Measurements from ENCODE around the gene DPRX.

Gene DPRX

DNA sequence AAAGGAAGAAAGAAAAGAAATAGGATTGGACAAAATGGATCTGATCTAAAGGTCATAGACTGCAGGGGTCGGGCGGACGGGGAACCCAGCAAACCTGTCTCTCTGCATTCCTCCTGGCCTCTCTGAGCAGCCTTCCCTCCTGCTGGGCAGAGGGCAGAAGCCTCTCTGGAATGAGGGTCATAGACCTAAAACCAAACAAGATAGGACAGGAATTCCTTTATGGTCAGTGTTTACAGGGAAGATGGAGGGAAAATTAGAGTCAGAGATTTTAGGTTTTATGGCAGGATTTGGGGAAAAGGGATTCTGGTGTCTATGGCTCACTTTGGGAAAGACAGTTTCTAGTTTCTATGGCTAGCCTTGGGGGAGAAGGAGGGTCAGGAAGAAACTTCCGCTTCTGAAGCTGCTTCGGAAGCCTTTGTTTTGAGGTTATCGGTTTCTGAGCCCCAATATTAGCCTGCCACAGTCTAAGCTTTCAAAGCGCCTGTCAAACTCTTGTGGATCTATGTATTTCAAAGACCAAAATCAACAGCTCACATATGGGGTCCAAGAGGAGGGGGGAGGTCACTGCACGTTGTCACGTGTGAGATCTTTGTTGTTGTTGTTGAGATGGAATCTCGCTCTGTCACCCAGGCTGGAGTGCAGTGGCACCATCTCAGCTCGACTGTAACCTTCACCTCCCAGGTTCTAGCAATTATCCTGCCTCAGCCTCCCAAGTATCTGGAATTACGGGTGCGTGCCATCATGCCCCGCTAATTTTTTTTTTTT, 18.9 kb upstream of the DPRX start:
- no peaks in the 10 kb centered on the region for H3K36me3 ChIP-seq (ENCODE audit: insufficient read depth, low read length)
- H3K9me3 ChIP-seq (replicated peaks; ENCODE audit: low read length): peaks cover 2% of the 10 kb centered on the region
- H3K27me3 ChIP-seq (ENCODE audit: control insufficient read depth, insufficient read depth, low read length): no peaks in the 10 kb centered on the region
- no peaks in the 10 kb centered on the region for H3K4me1 ChIP-seq (ENCODE audit: control insufficient read depth, insufficient read depth, low read length)
- no peak overlapping the region for H3K4me2 ChIP-seq (ENCODE audit: low read length)
- H3K9ac ChIP-seq (ENCODE audit: low read depth, low read length): no peak overlapping the region
- H3K4me3 ChIP-seq (ENCODE audit: low read length): no peak overlapping the region

DNA sequence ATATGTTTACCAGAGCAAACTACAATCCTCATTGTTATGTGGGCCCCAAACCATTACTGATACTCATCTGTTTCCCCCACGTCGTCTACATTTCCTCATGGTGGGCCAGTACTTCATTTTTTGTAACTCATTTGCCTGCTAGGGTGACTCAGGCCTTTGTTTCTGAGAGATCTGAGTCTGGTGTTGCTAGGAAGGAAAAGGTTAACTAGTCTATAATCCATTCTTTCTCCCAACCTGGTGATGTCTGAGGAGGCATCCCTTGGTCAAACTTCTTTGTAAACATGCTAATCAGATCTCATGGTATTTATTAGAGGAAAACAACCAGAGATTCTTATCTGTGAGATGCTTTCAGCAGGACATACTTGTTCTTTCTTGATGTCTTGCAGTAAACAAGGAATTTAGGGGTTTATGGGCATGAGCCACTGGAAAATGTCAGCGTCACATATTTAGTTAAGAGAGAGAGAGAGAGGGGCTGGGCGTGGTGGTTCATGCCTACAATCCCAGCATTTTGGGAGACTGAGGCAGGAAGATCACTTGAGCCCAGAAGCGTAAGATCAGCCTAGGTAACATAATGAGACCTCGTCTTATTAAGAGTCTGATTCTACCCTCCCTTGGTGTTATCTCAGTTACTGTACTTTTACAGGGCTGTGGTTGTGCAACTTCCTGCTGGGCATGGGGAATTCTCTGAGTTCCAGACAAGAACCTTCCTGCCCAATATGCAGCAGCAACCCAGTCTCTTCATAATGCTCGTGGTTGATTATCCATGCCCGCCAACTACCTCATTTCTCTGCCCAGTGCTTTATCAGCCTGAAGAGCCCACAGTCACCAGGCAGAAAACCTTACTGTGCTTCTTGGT, 9.7 kb upstream of the DPRX start:
- Histone ChIP-seq H3K9ac (ENCODE audit: low read depth, low read length) (no peak overlapping the region), H3K4me1 (ENCODE audit: control insufficient read depth, insufficient read depth, low read length) (no peaks in the 10 kb centered on the region), H3K9me3 (replicated peaks; ENCODE audit: low read length) (no peaks in the 10 kb centered on the region), H3K4me2 (ENCODE audit: low read length) (no peak overlapping the region), H3K36me3 (ENCODE audit: insufficient read depth, low read length) (no peaks in the 10 kb centered on the region), H3K27me3 (ENCODE audit: control insufficient read depth, insufficient read depth, low read length) (no peaks in the 10 kb centered on the region), H3K4me3 (ENCODE audit: low read length) (no peak overlapping the region)

DNA sequence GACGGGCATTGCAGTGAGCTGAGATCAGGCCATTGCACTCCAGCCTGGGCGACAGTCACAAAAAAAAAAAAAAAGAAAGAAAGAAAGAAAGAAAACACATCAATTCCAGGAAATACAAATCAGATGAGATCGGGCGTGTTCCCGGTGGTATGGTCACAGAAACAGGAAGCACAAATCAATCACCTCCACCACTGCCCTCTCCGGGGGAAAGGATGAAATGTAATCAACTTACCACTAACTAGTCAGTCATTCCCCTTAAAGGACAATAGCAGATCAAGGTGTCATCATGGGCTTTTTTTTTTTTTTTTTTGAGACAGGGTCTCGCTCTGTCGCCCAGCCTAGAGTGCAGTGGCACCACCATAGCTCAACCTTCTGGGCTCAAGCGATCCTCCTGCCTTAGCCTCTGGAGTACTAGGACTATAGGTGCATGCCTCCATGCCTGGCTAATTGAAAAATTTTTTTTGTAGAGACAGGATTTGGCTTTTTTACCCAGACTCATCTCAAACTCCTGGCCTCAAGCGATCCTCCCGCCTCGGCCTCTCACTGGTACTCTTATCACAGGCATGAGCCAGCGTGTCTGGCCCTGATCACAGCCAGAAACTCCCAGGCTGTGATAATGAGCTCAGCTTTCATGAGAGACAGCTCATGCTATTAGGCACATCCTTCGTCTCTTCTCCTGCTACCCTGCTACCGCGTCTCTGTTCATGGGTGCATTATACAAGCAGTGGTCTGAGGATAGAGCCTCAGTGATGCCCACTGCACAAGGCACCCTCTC, 6.8 kb upstream of the DPRX start:
- Histone ChIP-seq H3K4me2 (ENCODE audit: low read length) (no peak overlapping the region), H3K36me3 (ENCODE audit: insufficient read depth, low read length) (no peaks in the 10 kb centered on the region), H3K27me3 (ENCODE audit: control insufficient read depth, insufficient read depth, low read length) (no peaks in the 10 kb centered on the region), H3K9ac (ENCODE audit: low read depth, low read length) (no peak overlapping the region), H3K4me3 (ENCODE audit: low read length) (no peak overlapping the region), H3K4me1 (ENCODE audit: control insufficient read depth, insufficient read depth, low read length) (no peaks in the 10 kb centered on the region), H3K9me3 (replicated peaks; ENCODE audit: low read length) (no peaks in the 10 kb centered on the region)

DNA sequence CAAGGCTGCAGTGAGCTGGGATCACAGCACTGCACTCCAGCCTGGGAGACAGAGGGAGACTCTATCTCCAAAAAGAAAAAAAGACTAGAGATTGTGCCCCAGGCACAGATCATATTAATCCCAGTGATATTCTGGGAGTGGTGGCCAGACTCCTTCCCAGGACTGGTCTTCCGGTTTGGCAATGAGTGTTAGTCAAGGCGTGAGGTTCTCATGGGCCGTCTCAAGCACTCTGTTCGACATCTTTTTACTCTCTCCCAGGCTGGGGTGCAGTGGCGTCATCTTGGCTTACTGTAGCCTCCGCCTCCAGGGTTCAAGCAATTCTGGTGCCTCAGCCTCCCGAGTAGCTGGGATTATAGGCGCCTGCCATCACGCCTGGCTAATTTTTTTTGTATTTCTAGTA, 5.3 kb upstream of the DPRX start:
- Histone ChIP-seq H3K4me3 (ENCODE audit: low read length) (no peak overlapping the region), H3K9me3 (replicated peaks; ENCODE audit: low read length) (peaks cover 3% of the 10 kb centered on the region), H3K4me1 (ENCODE audit: control insufficient read depth, insufficient read depth, low read length) (no peaks in the 10 kb centered on the region), H3K36me3 (ENCODE audit: insufficient read depth, low read length) (no peaks in the 10 kb centered on the region), H3K9ac (ENCODE audit: low read depth, low read length) (no peak overlapping the region), H3K4me2 (ENCODE audit: low read length) (no peak overlapping the region), H3K27me3 (ENCODE audit: control insufficient read depth, insufficient read depth, low read length) (no peaks in the 10 kb centered on the region)

DNA sequence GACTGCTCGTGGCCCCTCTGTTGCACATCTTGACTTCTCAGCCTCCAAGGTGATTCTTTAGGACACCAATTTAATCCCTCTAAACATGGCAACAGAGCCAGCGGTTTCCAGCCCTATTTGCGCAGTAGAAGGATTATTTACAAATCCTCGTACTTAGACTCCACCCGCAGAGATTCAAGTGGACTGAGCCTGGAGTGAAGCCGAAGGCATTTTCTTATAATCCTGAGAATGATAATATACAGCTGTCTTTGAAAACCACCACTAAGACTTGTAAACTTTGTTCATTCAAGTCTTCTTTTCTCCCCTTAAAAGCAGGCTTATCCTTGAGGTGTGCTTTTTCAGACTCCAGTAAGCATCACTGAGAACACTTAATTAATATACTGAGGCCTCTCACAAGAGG, 4.8 kb upstream of the DPRX start:
- Histone ChIP-seq H3K9me3 (replicated peaks; ENCODE audit: low read length) (peaks cover 3% of the 10 kb centered on the region), H3K4me2 (ENCODE audit: low read length) (no peak overlapping the region), H3K4me3 (ENCODE audit: low read length) (no peak overlapping the region), H3K9ac (ENCODE audit: low read depth, low read length) (no peak overlapping the region), H3K27me3 (ENCODE audit: control insufficient read depth, insufficient read depth, low read length) (no peaks in the 10 kb centered on the region), H3K4me1 (ENCODE audit: control insufficient read depth, insufficient read depth, low read length) (no peaks in the 10 kb centered on the region), H3K36me3 (ENCODE audit: insufficient read depth, low read length) (no peaks in the 10 kb centered on the region)

DNA sequence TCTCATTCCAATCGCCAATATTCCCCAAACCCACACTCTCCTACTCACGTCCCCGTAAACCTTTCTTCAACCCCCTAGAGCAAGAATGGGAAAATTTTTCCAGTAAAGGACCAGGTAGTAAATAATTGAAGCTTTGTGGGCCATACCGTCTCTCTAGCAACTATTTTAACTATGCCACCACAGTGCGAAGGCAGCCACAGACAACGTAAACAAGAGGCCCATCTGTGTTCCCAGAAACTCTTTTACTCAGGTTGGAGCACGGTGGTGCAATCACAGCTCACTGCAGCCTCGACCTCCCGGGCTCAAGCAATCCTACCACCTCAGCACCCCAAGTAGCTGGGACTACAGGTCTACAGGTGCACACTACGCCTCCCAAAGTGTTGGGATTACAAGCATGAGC, 3.0 kb downstream of the DPRX start:
- Histone ChIP-seq H3K36me3 (ENCODE audit: insufficient read depth, low read length) (no peaks in the 10 kb centered on the region), H3K4me2 (ENCODE audit: low read length) (no peak overlapping the region), H3K4me1 (ENCODE audit: control insufficient read depth, insufficient read depth, low read length) (no peaks in the 10 kb centered on the region), H3K9me3 (replicated peaks; ENCODE audit: low read length) (peaks cover 14% of the 10 kb centered on the region), H3K27me3 (ENCODE audit: control insufficient read depth, insufficient read depth, low read length) (no peaks in the 10 kb centered on the region), H3K4me3 (ENCODE audit: low read length) (no peak overlapping the region), H3K9ac (ENCODE audit: low read depth, low read length) (no peak overlapping the region)

DNA sequence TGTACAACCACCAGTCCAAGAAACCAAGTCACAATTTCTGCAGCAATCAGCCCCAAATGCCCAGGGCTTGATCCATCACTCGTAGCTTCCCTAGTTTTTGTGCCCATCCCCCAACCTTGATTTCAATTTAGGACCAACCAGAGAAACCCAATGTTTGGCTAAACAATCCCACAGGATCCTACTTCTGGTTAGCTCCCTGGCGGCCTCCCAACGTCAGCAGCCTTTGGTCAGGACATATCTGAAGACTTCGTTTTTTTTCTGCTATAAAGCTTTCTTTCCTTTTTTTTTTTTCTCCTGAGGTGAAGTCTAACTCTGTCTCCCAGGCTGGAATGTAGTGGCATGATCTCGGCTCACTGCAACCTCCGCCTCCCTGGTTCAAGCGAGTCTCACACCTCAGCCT, 7.7 kb downstream of the DPRX start:
- no peaks in the 10 kb centered on the region for H3K36me3 ChIP-seq (ENCODE audit: insufficient read depth, low read length)
- no peak overlapping the region for H3K4me3 ChIP-seq (ENCODE audit: low read length)
- H3K4me2 ChIP-seq (ENCODE audit: low read length): no peak overlapping the region
- no peak overlapping the region for H3K9ac ChIP-seq (ENCODE audit: low read depth, low read length)
- H3K27me3 ChIP-seq (ENCODE audit: control insufficient read depth, insufficient read depth, low read length): no peaks in the 10 kb centered on the region
- H3K9me3 ChIP-seq (replicated peaks; ENCODE audit: low read length): peaks cover 11% of the 10 kb centered on the region
- no peaks in the 10 kb centered on the region for H3K4me1 ChIP-seq (ENCODE audit: control insufficient read depth, insufficient read depth, low read length)

DNA sequence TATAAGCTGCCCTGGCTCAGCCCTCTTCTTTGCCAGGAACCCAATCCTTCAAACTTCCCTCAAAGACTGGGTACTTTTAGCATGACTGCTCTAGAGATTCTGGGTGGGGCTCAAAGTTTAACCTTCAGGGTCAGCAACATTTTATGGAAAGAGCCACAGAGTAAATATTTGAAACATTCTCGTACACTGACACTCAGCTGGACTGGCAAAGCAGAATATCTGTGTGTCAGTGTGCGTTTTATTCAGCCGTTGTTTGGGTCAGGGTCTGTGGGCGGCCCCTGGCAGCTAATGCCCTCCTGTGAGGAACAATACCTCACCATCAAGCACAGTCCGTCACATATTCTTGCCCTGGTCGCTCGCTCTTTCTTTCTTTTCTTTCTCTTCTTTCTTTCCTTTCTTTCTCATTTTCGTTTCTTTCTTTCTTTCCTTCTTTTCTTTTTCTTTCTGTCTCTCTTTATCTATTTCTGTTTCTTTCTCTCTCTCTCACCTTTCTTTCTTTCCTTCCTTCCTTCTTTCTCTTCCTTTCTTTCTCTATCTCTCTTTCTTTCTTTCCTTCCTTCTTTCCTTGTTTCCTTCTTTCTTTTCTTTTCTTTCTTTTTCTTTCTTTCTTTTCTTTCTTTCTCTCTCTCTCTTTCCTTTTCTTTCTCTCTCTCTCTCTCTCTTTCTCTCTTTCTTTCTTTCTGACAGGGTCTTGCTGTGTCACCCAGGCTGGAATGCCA, 10.7 kb downstream of the DPRX start:
- H3K9me3 ChIP-seq (replicated peaks; ENCODE audit: low read length): peaks cover 4% of the 10 kb centered on the region
- H3K4me3 ChIP-seq (ENCODE audit: low read length): no peak overlapping the region
- H3K4me1 ChIP-seq (ENCODE audit: control insufficient read depth, insufficient read depth, low read length): no peaks in the 10 kb centered on the region
- no peak overlapping the region for H3K4me2 ChIP-seq (ENCODE audit: low read length)
- H3K36me3 ChIP-seq (ENCODE audit: insufficient read depth, low read length): no peaks in the 10 kb centered on the region
- H3K9ac ChIP-seq (ENCODE audit: low read depth, low read length): no peak overlapping the region
- no peaks in the 10 kb centered on the region for H3K27me3 ChIP-seq (ENCODE audit: control insufficient read depth, insufficient read depth, low read length)

DNA sequence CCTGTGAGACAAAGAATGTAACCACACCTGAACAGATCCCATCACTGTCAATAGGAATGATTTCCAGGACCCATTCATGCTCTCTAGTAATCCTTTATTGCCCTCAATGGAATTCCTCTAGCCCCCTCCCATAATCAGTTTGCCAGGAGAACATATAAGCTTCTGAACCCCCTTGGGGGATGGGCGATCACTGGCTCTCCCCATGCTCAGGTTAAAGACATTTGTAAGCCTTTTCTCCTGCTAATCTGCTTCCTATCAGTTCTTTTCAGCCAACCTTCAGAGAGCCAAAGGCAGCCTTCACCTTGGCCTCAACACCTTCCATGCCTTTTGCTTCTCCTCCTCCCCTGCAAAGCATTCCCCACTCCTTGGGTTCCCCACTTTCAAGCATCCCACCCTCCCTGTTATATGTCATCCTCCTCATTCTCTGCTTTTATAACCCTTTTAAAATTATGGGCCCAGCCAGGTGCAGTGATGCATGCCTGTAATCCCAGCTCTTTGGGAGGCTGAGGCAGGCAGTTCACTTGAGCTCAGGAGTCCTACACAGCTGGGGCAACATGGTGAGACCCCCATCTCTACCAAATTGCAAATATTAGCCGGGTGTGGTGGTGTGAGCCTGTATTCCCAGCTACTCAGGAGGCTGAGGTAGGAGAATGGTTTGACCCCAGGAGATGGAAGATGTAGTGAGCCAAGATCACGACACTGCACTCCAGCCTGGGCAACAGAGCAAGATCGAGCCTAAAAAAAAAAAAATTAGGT, 12.4 kb downstream of the DPRX start:
- Histone ChIP-seq H3K9ac (ENCODE audit: low read depth, low read length) (no peak overlapping the region), H3K9me3 (replicated peaks; ENCODE audit: low read length) (no peaks in the 10 kb centered on the region)

DNA sequence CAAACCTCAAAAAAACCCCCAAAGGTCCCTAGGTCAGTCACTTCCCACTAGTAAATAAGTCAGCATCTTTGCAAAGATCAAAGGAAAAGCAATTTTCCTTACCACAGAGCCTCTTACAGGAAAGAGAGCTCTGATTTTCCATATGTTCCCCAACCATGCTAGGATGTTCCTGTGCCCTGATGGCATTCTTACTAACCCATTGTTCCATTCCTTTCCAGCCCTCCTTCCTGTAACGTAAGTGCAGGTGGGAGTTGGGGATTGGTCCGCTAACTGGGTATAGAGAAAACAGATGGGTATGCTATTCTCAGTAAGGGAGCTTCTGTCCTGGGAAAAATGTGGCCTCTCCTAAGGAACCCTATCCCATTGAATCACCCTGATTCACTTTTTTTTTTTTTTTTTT, 14.3 kb downstream of the DPRX start:
- Histone ChIP-seq H3K36me3 (ENCODE audit: insufficient read depth, low read length) (no peaks in the 10 kb centered on the region), H3K4me2 (ENCODE audit: low read length) (no peak overlapping the region), H3K9me3 (replicated peaks; ENCODE audit: low read length) (no peaks in the 10 kb centered on the region), H3K9ac (ENCODE audit: low read depth, low read length) (no peak overlapping the region), H3K4me3 (ENCODE audit: low read length) (no peak overlapping the region), H3K4me1 (ENCODE audit: control insufficient read depth, insufficient read depth, low read length) (no peaks in the 10 kb centered on the region), H3K27me3 (ENCODE audit: control insufficient read depth, insufficient read depth, low read length) (no peaks in the 10 kb centered on the region)

More for the DNA sequence above, 12.4 kb downstream of the DPRX start:
- H3K4me3 ChIP-seq (ENCODE audit: low read length): no peak overlapping the region
- no peaks in the 10 kb centered on the region for H3K36me3 ChIP-seq (ENCODE audit: insufficient read depth, low read length)
- no peaks in the 10 kb centered on the region for H3K27me3 ChIP-seq (ENCODE audit: control insufficient read depth, insufficient read depth, low read length)
- no peak overlapping the region for H3K4me2 ChIP-seq (ENCODE audit: low read length)
- no peaks in the 10 kb centered on the region for H3K4me1 ChIP-seq (ENCODE audit: control insufficient read depth, insufficient read depth, low read length)

All from skeletal muscle satellite cell (primary cell).